GM19324 (cell line): ENCODE data around the gene LINGO4.

ENCODE experiments used
- ATAC-seq: cut with Tn5 transposase; IDR thresholded peaks from one replicate; pipeline ENCODE4 v1.9.1; 2021; ENCODE audit warnings: mild to moderate bottlenecking, moderate library complexity; ENCODE audit not compliant: unreplicated experiment, low FRiP score

Gene LINGO4

GRCh38 chr1:151814971-151815545 is 9.8 kb upstream of the LINGO4 start:
- ATAC-seq, result no peak

DNA sequence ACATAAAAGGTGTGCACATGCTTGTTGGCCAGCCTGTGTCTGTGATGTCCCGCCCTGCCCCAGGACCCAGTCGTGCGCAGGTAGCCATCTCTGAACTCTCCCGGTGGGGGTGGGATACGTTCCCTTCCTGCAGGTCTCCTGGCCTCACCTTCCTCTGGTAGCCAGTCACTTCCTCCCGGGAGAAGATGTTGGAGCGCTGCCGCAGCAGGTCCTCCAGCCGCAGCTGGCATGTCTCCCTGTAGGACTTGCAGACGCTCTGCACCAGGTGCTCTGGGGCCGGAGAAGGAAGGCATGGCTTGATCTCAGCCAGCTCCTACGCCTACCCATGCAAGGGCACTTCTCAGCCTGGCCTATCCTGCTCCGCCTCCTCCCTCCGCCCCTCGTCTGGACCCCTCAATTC is 9.2 kb upstream of the LINGO4 start:
- no peak for ATAC-seq

DNA sequence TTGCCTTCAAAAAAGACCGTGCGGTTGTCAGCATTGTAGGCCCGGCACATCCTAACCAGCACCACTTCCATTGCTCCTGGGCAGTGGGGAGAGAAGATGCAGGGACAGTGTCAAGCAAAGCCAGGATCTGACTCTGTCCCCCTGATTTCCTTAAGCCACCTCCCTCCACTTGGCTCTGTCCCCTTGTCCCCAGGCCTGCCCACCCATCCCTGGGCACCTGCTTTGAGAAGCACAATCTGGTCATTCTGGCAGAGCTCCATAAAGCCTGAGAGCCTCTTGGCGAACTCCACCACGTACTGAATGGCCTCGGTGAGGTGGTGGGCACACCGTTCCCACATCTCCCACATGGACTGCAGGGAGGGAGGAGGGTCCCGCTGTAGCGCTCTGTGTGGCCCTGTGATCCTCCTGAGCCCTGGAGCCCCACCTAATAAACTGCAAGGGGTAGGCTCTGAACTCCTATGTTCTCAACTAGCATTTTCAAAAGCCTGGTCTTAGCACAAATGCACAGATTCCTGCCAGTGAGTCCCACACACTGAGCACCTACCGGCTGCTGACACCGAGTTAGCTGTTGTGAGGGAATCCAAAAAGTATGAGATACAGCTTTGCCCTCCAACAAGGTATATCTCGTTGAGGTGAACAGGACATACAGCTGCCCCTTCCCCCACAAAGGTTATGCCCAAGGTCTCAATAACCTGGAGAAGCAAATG is 8.2 kb upstream of the LINGO4 start:
- no peak for ATAC-seq

GRCh38 chr1:151811181-151811580 is 6.0 kb upstream of the LINGO4 start:
- ATAC-seq, result no peak

- no peak for ATAC-seq
These were observed 4.9 kb upstream of the LINGO4 start for GRCh38 chr1:151809985-151810556.

DNA sequence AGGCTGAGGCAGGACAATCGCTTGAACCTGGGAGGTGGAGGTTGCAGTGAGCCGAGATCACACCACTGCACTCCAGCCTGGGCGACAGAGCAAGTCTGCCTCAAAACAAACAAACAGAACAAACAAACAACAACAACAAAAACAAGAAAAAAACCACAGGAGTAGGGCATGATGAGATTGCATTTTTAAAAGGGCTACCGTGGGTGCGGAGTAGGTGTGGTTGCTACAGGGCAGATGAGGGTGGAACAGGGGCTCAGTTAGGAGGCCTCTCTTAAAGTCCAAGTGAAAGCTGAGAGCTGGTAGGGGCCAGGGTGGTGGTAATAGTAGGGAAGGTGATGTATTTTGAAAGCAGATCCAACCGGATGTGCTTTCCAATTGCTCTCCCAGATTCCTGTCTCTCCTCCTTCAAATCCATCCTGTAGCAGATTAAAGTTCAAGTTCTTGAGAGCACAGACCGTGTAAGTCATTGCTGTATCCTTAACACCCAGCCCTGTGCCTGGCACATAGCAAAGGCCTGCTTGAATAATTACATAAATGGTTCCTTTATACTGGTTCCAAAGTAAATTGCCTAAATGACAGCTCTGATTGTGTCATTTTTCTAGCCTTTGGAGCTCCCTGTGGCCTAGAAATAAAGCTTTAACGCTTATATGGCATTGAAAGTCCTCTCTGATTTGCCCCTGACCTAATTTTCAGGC is 4.2 kb upstream of the LINGO4 start:
- ATAC-seq, result no peak

DNA sequence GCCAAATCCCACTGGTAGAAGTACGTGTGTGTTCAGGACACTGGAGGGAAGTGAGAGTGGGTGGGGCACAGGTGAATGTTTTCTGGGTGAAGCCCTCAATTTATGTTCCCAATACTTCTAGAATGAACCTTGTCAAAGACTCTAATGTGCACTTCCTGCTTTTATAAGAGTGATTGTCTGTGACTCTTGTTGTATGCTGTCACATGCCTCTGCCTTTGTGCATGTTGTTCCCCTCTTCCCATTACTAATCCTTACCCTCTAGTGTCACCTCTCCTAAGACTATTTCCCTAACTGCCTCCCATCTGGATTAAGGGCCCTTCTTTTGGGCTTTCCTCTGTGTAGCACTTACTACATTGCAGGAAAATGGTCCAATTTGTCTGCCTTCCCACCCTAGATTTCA is 2.5 kb upstream of the LINGO4 start:
- no peak for ATAC-seq

DNA sequence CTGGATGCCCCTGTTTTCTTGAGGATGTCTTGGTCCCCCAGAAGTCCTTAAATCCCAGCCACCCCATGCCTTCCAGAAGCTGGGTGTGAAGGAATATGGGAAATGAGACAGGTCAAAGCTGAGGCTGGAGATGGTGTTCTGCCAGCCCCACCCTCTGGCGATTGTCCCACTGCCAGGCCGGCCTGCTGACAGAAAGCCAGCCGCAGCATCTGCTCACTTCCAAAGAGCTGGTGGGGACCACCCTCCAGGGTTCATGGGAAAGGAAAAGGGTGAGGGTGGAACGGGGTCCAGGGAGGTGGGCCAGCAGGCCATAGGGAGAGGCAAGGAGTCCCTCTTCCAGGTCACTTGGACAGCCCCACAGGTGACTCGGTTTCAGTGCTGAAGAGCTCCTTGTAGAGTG is 1.9 kb upstream of the LINGO4 start:
- no peak for ATAC-seq

- ATAC-seq, result no peak
These were observed 951 bp upstream of the LINGO4 start for GRCh38 chr1:151806170-151806569.

- ATAC-seq, result no peak
These were observed 1.3 kb downstream of the LINGO4 start for GRCh38 chr1:151803915-151804314.

GRCh38 chr1:151803164-151803563 is 2.1 kb downstream of the LINGO4 start:
- no peak for ATAC-seq

GRCh38 chr1:151802372-151802771 is 2.8 kb downstream of the LINGO4 start:
- ATAC-seq, result no peak

- ATAC-seq, result no peak
These were observed 3.4 kb downstream of the LINGO4 start for GRCh38 chr1:151801846-151802245.

GRCh38 chr1:151801310-151801820 is 3.9 kb downstream of the LINGO4 start:
- no peak for ATAC-seq

- ATAC-seq, result no peak
These were observed 4.4 kb downstream of the LINGO4 start for GRCh38 chr1:151800830-151801229.

- no peak for ATAC-seq
These were observed 5.8 kb downstream of the LINGO4 start for GRCh38 chr1:151799179-151800022.

- ATAC-seq, result no peak
These were observed 6.6 kb downstream of the LINGO4 start for GRCh38 chr1:151798571-151798970.

- ATAC-seq, result no peak
These were observed 14.1 kb downstream of the LINGO4 start for GRCh38 chr1:151790940-151791651.

- ATAC-seq, result peak; percentile 98
These were observed 14.9 kb downstream of the LINGO4 start, which contains the start of gene TDRKH for GRCh38 chr1:151790071-151790939. Gene TDRKH, minus strand, starts transcription at chr1:151790500. Its CDS starts 7,478 bp downstream, at chr1:151783022.
